GM21515 (cell line): ENCODE results near the gene RER1.
A peak's percentile ranks its signal among the peaks of the same experiment; 100 is the strongest.

Source experiments
- ATAC-seq: cut with Tn5 transposase; IDR thresholded peaks from one replicate; pipeline ENCODE4 v1.9.1; 2021; ENCODE audit not compliant: unreplicated experiment

The RER1 gene

GRCh38 chr1:2405588-2406295, 14.1 kb downstream of the RER1 start:
- no peak for ATAC-seq

GRCh38 chr1:2406451-2407041, 14.9 kb downstream of the RER1 start:
- ATAC-seq, result no peak

- no peak for ATAC-seq
These were observed 15.7 kb downstream of the RER1 start for GRCh38 chr1:2407166-2407990.

- ATAC-seq, result no peak
These were observed 16.3 kb downstream of the RER1 start for GRCh38 chr1:2407991-2408275.

- ATAC-seq, result no peak
These were observed 16.8 kb downstream of the RER1 start for GRCh38 chr1:2408456-2408855.

- ATAC-seq, result no peak
These were observed 17.2 kb downstream of the RER1 start for GRCh38 chr1:2408859-2409276.

- ATAC-seq, result no peak
These were observed 18.1 kb downstream of the RER1 start for GRCh38 chr1:2409745-2410144.

GRCh38 chr1:2411801-2412394, 20.3 kb downstream of the RER1 start:
- ATAC-seq, result peak; percentile 12

GRCh38 chr1:2412395-2412772, 20.7 kb downstream of the RER1 start, which contains the start of gene PEX10:
Gene PEX10, minus strand, starts transcription at chr1:2412564. Its CDS starts 62 bp downstream, at chr1:2412502.
- ATAC-seq, result peak; percentile 77

- peak; percentile 19 for ATAC-seq
These were observed 21.3 kb downstream of the RER1 start for GRCh38 chr1:2412773-2413494.

GRCh38 chr1:2413495-2414296, 22.1 kb downstream of the RER1 start:
- ATAC-seq, result no peak

GRCh38 chr1:2414297-2414958, 22.8 kb downstream of the RER1 start:
- ATAC-seq, result no peak

- ATAC-seq, result no peak
These were observed 23.7 kb downstream of the RER1 start for GRCh38 chr1:2415337-2415736.

GRCh38 chr1:2415801-2416208, 24.2 kb downstream of the RER1 start:
- ATAC-seq, result no peak

GRCh38 chr1:2416403-2416802, 24.8 kb downstream of the RER1 start:
- no peak for ATAC-seq

GRCh38 chr1:2417083-2417832, 25.6 kb downstream of the RER1 start:
- ATAC-seq, result no peak

- ATAC-seq, result no peak
These were observed 26.2 kb downstream of the RER1 start for GRCh38 chr1:2417833-2418225.

GRCh38 chr1:2418791-2419320, 27.2 kb downstream of the RER1 start:
- no peak for ATAC-seq

- ATAC-seq, result no peak
These were observed 27.8 kb downstream of the RER1 start for GRCh38 chr1:2419416-2419815.
